ENCODE results near the gene SHB. TPM values are rescaled to one million over a fixed set of nuclear protein-coding genes. Genes with fewer than 3 reads are reported as not detected.
A peak's percentile ranks its signal among the peaks of the same experiment; 100 is the strongest.

SHB gene
- total and polyA plus RNA-seq, 5 donors = 14.5 to 38.9 (median 30.4) TPM

DNA sequence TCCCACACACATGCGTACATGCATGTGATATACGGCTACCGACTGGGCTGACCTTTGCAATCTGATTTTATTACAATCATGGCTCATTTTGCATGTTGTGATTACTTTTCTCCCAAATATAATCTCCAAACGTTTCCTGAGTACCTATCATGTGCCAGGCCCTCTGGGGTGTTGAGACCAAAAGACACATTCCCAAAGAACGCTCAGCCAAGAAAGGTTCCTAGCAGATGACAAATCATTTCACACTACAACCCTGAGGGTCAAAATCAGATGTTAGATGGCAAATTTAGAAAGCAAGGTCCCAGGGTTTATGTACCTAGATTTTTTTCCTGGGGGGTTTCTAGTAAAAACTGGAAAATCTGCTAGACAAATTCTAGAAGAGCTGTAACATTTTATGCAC, 132.7 kb downstream of the SHB start:
- DNase-seq = no peak
- Histone ChIP-seq H3K4me3 (ENCODE audit: low read length) (no peak overlapping the region), H3K27ac (ENCODE audit: low read length) (peak overlapping the region; percentile 23), H3K9me3 (ENCODE audit: control insufficient read depth, low read length) (no peaks in the 10 kb centered on the region), H3K27me3 (ENCODE audit: control insufficient read depth, insufficient read depth) (no peaks in the 10 kb centered on the region), H3K4me1 (ENCODE audit: control insufficient read depth, insufficient read depth, low read length) (peaks cover 15% of the 10 kb centered on the region)
- ATAC-seq = no peak
- intact Hi-C loops (cut with DNase I) = loop anchor here in 1 of 4 donors (10.0 kb wide), 1 partner anchor 58 kb away; no protein-coding TSS in a partner anchor
- 67% methylated on average over 5 of the region's 5 CpGs for WGBS

DNA sequence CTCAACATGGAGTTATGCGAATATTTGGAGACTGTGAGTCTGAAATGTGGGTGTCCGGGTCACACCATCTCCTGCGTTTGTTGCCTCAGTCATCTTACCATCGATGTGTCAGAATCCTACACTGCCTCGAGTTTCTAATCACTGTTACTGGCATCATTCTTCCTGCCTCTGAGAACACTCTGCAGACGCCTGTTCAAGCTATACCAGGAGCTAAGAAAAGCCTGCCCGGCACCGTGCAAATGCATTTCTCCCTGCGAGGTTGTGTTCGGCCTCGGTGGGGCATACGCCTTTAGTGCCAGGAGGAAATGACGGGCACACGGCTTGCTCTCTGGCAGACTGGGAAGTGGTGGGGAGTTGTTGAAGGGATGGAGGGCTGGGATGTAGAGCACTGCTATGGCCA, 133.9 kb downstream of the SHB start:
- H3K27ac ChIP-seq (ENCODE audit: low read length) = no peak overlapping the region
- no peak overlapping the region for H3K4me3 ChIP-seq (ENCODE audit: low read length)
- peaks cover 15% of the 10 kb centered on the region for H3K4me1 ChIP-seq (ENCODE audit: control insufficient read depth, insufficient read depth, low read length)
- 71% methylated on average over 14 of the region's 14 CpGs for WGBS
- ATAC-seq = no peak
- no peaks in the 10 kb centered on the region for H3K9me3 ChIP-seq (ENCODE audit: control insufficient read depth, low read length)
- no peaks in the 10 kb centered on the region for H3K27me3 ChIP-seq (ENCODE audit: control insufficient read depth, insufficient read depth)
- intact Hi-C loops (cut with DNase I) = loop anchor here in 1 of 4 donors (10.0 kb wide), 1 partner anchor 60 kb away; no protein-coding TSS in a partner anchor
- DNase-seq = peak in 2 of 3 donors; percentile 32

DNA sequence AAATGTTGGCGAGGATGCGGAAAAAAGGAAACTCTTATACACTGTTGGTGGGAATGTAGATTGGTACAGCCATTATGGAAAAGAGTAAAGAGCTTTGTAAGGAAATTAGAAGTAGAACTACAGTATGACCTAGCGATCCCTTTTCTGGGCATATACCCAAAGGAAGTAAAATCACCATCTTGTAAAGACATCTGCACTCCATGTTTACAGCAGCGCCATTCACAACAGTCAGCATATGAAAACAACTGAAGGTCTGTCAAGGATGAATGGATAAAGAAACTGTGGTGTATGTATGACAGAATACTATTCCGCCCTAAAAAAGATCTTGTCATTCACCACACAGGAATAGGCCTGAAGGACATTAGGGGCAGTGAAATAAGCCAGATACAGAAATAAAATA, 137.4 kb downstream of the SHB start:
- H3K27me3 ChIP-seq (ENCODE audit: control insufficient read depth, insufficient read depth) = no peaks in the 10 kb centered on the region
- no peak for DNase-seq
- H3K4me3 ChIP-seq (ENCODE audit: low read length) = no peak overlapping the region
- H3K27ac ChIP-seq (ENCODE audit: low read length) = no peak overlapping the region
- no peaks in the 10 kb centered on the region for H3K9me3 ChIP-seq (ENCODE audit: control insufficient read depth, low read length)
- ATAC-seq = no peak
- H3K4me1 ChIP-seq (ENCODE audit: control insufficient read depth, insufficient read depth, low read length) = peaks cover 24% of the 10 kb centered on the region
- intact Hi-C loops (cut with DNase I) = loop anchor here in 1 of 4 donors (10.0 kb wide), 1 partner anchor 63 kb away; no protein-coding TSS in a partner anchor
- WGBS = 91% methylated on average over 5 of the region's 5 CpGs

DNA sequence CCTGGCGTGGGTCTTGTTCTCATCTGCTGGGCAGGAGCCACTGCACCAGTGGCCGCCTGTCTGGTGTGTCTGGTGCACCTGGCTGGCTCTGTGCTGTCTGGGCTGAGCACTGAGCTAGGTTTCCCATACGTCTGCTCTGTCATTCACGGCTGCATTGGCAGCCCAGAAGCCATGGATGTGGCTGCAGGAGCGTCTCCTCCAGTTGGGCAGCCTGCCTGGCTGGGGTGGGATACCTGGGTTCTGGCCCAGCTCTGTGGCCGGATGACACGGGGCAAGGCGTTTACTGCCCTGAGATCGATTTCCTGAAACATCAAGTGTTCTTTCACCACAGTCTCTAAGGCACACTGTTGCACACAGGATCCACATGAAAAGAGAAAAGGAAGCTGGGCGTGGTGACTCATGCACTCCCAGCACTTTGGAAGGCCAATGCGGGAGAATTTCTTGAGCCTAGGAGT, 139.6 kb downstream of the SHB start:
- 68% methylated on average over 11 of the region's 11 CpGs for WGBS
- Histone ChIP-seq H3K4me3 (ENCODE audit: low read length) (no peak overlapping the region), H3K4me1 (ENCODE audit: control insufficient read depth, insufficient read depth, low read length) (peaks cover 27% of the 10 kb centered on the region), H3K27me3 (ENCODE audit: control insufficient read depth, insufficient read depth) (no peaks in the 10 kb centered on the region), H3K27ac (ENCODE audit: low read length) (peak overlapping the region; percentile 6), H3K9me3 (ENCODE audit: control insufficient read depth, low read length) (no peaks in the 10 kb centered on the region)
- DNase-seq (peak in 1 of 3 donors; percentile 48), ATAC-seq (peak in 1 of 2 donors; percentile 45)
- intact Hi-C loops (cut with DNase I) = no loop called here

DNA sequence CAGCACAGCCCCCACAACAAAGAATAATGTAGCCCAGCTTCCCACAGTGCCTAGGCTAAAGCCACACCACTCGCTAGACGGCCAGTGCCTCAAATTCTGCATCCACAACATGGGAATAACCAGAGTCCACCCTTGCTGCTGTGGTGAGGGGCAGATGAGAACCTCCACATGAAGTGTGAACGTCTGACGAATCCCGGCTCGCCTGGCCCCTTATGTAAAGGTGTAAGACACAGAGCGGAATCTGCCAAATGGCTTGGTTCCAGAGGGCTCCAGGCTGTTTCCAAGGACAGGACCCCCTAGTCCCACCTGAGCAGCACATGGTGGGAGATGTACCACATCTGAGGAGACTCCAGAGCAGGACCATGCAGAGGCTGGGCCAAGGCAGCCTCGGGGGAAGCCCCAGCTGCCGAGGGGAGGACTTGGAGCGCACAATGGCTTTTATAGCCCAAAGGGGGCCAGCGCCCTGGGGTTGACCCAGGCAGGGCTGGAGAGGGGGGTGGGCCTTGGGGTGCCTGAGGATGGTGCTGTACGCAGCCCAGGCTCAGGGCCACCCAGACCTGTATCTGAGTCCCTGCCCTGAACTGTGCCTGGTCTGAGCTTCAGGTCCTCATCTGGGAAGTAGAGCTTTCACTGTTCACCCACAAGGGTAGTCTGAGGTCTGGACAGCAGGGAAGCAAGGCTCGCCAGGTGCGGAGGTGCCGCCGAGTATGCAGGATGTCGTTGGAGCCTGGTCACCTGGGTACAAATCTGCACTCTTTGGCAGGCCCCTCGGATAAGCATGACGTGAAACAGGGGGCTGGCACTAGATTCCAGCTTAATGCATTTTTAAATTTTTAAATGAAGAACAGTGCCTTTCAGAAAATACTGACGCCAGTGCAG, 140.2 kb downstream of the SHB start:
- intact Hi-C loops (cut with DNase I) = no loop called here
- H3K9me3 ChIP-seq (ENCODE audit: control insufficient read depth, low read length) = no peaks in the 10 kb centered on the region
- peaks cover 27% of the 10 kb centered on the region for H3K4me1 ChIP-seq (ENCODE audit: control insufficient read depth, insufficient read depth, low read length)
- no peak overlapping the region for H3K4me3 ChIP-seq (ENCODE audit: low read length)
- DNase-seq = no peak
- peak in 1 of 2 donors; percentile 30 for ATAC-seq
- H3K27ac ChIP-seq (ENCODE audit: low read length) = no peak overlapping the region
- H3K27me3 ChIP-seq (ENCODE audit: control insufficient read depth, insufficient read depth) = no peaks in the 10 kb centered on the region
- 84% methylated on average over 20 of the region's 20 CpGs for WGBS

DNA sequence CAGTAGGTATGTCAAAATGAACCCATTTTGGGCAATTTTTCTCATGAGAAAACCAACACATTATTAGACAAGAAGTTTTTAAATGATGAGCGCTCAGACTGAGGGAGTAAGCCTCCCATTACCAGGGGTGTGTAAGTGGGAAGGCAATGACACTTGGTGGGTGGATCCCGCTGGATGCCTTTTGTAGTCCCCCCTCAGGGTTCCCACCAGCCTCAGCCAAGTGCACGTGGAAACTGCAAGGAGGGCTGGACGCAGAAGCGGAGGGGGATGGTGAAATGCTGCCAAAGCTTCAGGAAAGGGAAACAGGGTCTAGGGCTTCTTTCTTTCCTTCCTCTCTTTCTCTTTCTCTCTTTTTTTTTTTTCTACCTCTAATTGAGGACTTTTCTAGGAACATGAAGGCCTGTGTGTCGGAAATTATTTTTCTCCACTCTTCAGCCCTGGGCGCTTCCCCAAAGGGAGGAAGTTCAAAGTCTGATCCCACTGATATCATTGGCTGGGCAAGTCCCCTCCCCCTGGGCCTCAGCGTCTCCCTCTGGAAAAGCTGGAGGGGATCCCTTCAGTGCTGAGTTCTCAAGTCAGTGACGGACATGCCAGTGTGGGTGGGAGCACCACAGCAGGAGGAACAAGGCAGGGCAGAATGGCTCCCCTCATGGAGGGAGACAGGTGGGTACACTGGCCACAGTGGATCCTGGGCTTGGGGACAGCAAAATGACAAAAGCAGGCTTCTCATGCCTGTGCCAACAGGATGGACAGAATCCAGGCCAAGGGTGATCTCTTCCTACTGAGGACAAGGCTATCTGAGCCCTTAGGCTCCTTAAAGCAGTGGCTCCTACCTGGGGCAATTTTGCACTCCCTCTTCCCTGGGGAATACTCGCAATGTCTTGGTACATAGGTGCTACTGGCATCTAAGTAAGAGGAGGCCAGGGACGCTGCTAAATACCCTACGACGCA, 141.2 kb downstream of the SHB start:
- intact Hi-C loops (cut with DNase I) = no loop called here
- ATAC-seq = peak in 1 of 2 donors; percentile 33

DNA sequence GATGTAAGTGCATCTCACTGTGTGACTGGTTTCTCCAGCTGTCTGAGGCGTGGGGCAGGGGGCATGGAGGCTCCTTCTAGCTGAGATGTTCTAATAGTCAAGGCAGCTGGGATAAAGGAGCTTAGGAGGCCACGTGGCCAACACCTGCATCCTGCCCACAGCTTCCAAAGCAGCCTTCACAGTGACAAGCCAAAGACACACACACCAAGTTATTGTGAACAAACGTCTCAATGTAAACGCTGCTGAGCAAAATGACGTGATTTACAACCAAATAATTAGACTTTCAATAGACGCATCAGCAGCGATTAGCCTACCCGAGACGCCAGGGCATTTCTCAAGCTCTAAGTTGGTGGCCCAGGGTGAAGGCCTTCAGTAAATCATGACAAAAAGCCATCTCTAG, 141.9 kb downstream of the SHB start:
- Histone ChIP-seq H3K27ac (ENCODE audit: low read length) (no peak overlapping the region), H3K27me3 (ENCODE audit: control insufficient read depth, insufficient read depth) (no peaks in the 10 kb centered on the region), H3K4me3 (ENCODE audit: low read length) (no peak overlapping the region), H3K4me1 (ENCODE audit: control insufficient read depth, insufficient read depth, low read length) (peaks cover 27% of the 10 kb centered on the region), H3K9me3 (ENCODE audit: control insufficient read depth, low read length) (no peaks in the 10 kb centered on the region)
- WGBS = 80% methylated on average over 9 of the region's 9 CpGs
- DNase-seq = no peak
- ATAC-seq = no peak
- intact Hi-C loops (cut with DNase I) = no loop called here

More for the DNA sequence above, 141.2 kb downstream of the SHB start:
- H3K9me3 ChIP-seq (ENCODE audit: control insufficient read depth, low read length) = no peaks in the 10 kb centered on the region
- H3K27me3 ChIP-seq (ENCODE audit: control insufficient read depth, insufficient read depth) = no peaks in the 10 kb centered on the region
- 66% methylated on average over 13 of the region's 13 CpGs for WGBS
- H3K27ac ChIP-seq (ENCODE audit: low read length) = no peak overlapping the region
- H3K4me1 ChIP-seq (ENCODE audit: control insufficient read depth, insufficient read depth, low read length) = peaks cover 27% of the 10 kb centered on the region
- DNase-seq = no peak
- no peak overlapping the region for H3K4me3 ChIP-seq (ENCODE audit: low read length)

DNA sequence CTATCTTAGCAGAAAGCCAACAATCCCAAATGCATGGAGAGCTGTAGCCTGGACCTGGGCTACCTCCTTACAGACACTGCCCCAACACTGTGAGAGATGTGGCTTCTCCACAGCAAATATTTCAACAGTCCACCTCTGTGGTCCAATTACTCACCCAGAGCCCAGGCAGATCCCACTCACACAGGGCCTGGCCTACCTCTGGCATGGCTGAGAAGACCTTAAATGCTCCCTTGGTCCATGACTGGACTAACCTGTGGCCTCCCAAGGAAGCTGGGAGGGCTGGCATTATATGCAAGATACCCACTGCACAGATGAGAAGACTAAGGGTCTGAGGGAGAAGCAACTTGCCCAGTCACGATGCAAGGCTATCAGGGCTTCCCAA, 142.3 kb downstream of the SHB start:
- intact Hi-C loops (cut with DNase I) = no loop called here
- H3K4me1 ChIP-seq (ENCODE audit: control insufficient read depth, insufficient read depth, low read length) = peaks cover 27% of the 10 kb centered on the region
- H3K4me3 ChIP-seq (ENCODE audit: low read length) = no peak overlapping the region

DNA sequence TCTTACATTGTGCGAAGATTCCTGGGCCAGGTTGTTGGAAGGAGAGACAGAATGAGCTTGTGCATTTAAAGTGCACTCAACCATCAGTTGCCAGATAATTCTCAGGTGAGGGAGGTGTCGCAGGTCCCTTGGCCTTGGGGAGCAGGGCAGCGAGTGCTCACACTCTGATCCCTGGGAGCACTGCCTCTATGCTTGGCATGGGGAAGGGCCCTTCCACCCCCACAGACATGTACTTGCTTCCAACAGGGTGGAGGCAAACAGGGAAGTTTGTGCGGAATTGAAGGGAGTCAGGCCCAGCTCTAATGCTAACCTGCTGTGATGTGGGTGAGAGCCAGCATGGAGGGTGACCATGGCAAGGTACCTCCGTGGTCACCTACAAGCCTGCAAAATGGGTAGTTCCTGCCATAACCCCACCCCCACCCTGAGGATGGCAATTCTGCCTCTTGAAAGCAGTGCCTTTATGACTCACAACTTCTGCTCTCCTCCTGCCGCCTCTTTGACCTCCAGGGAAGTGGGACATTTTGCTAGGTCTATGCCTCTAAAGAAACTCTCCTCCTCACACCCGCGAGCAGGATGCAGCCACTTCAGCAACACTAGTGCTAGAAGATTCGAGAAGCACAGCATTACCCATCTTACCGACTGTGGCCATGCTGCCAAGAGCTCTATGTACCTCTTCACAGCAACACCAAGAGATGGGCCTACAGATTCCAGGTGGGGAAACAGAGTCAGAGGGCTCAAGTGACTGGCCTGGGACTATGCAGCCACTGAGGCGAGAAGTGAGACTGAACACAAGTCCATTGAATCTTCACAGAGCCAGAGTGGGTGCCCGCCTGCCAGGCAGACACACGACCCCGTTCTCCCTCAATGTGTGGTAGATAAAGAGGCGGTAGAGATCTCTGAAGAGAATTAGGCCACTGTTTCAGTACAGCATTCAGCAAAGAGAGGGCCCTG, 143.0 kb downstream of the SHB start:
- DNase-seq (no peak), ATAC-seq (no peak)
- no peaks in the 10 kb centered on the region for H3K27me3 ChIP-seq (ENCODE audit: control insufficient read depth, insufficient read depth)
- intact Hi-C loops (cut with DNase I) = no loop called here
- H3K4me1 ChIP-seq (ENCODE audit: control insufficient read depth, insufficient read depth, low read length) = peaks cover 27% of the 10 kb centered on the region
- H3K27ac ChIP-seq (ENCODE audit: low read length) = no peak overlapping the region
- WGBS = 84% methylated on average over 15 of the region's 15 CpGs
- no peak overlapping the region for H3K4me3 ChIP-seq (ENCODE audit: low read length)
- no peaks in the 10 kb centered on the region for H3K9me3 ChIP-seq (ENCODE audit: control insufficient read depth, low read length)

More for the DNA sequence above, 142.3 kb downstream of the SHB start:
- 91% methylated on average over 1 of the region's 1 CpG for WGBS
- H3K27me3 ChIP-seq (ENCODE audit: control insufficient read depth, insufficient read depth) = no peaks in the 10 kb centered on the region
- no peak for ATAC-seq
- H3K9me3 ChIP-seq (ENCODE audit: control insufficient read depth, low read length) = no peaks in the 10 kb centered on the region
- DNase-seq = no peak
- no peak overlapping the region for H3K27ac ChIP-seq (ENCODE audit: low read length)

DNA sequence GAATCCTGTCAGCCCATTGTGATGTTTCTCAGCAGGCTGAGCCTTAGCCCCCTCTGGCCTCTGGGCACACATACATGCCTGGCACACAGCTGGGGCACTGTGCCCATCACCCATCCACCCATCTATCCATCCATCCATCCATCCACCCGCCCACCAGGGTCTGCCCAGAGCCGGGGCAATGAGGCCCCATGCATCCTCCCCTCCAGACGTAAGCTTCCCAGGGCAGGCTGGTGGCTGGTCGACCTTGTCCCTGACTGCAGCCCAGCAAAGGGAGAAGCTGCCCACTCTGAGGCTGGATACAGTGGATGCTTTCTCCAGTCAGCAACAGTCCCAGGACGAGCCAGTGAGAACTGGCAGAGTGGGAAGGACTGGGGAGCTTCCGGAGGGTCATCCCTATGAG, 144.0 kb downstream of the SHB start:
- WGBS = 80% methylated on average over 6 of the region's 6 CpGs
- no peak for ATAC-seq
- no peak for DNase-seq
- no peak overlapping the region for H3K27ac ChIP-seq (ENCODE audit: low read length)
- no peak overlapping the region for H3K4me3 ChIP-seq (ENCODE audit: low read length)
- H3K27me3 ChIP-seq (ENCODE audit: control insufficient read depth, insufficient read depth) = no peaks in the 10 kb centered on the region
- intact Hi-C loops (cut with DNase I) = no loop called here
- H3K4me1 ChIP-seq (ENCODE audit: control insufficient read depth, insufficient read depth, low read length) = peaks cover 27% of the 10 kb centered on the region
- H3K9me3 ChIP-seq (ENCODE audit: control insufficient read depth, low read length) = no peaks in the 10 kb centered on the region

Data from right cardiac atrium (tissue), 5 donors.